H1 (cell line): ENCODE measurements around the gene HSP90B1. TPM values are rescaled to one million over a fixed set of nuclear protein-coding genes. Genes with fewer than 3 reads are reported as not detected.

Source experiments
- CTCF ChIA-PET: fragments of 300-600 bp; sonication (Branson Sonifier 250); formaldehyde crosslinking; loops from one replicate; lab custom pipeline; 2021; ENCODE audit not compliant: partially characterized antibody; lab: Charles Lee
- POLR2A ChIA-PET: fragments of 300-600 bp; sonication (Branson Sonifier 250); formaldehyde crosslinking; loops from one replicate; lab custom pipeline; 2021; ENCODE audit warnings: inconsistent platforms; ENCODE audit not compliant: partially characterized antibody; lab: Charles Lee
- DNase-seq, 2 experiments: peaks; one replicate each; pipeline versions ENCODE4 v3.0.0 to v3.0.0-alpha.2; 2010 to 2022; ENCODE audit warnings: low spot score in 2 of 2, low read depth in 1 of 2, mixed read lengths in 1 of 2
- FAIRE-seq: peaks from 2 replicates; lab custom pipeline; 2011; peaks lifted over from hg19 to GRCh38; lab: Jason Lieb, UNC
- H2AFZ ChIP-seq: 2 replicates; pipeline ENCODE4 v1.8.1; 2012; ENCODE audit warnings: low read length, inconsistent platforms
- H2AK5ac ChIP-seq: 2 replicates; pipeline ENCODE4 v1.6.1; 2013; ENCODE audit warnings: low read depth, low read length
- H2BK120ac ChIP-seq: replicated peaks from 2 replicates; pipeline ENCODE3; 2013; ENCODE audit warnings: low read depth, low read length, inconsistent platforms
- H2BK12ac ChIP-seq: 2 replicates; pipeline ENCODE4 v1.6.1; 2013; ENCODE audit warnings: low read depth, low read length
- H2BK15ac ChIP-seq: 2 replicates; pipeline ENCODE4 v1.6.1; 2013; ENCODE audit warnings: low read length
- H2BK20ac ChIP-seq: 2 replicates; pipeline ENCODE4 v1.6.1; 2013; ENCODE audit warnings: low read length
- H2BK5ac ChIP-seq: 2 replicates; pipeline ENCODE4 v1.6.1; 2013; ENCODE audit warnings: low read depth, low read length
- H3K14ac ChIP-seq: 2 replicates; pipeline ENCODE4 v1.6.1; 2013; ENCODE audit warnings: inconsistent platforms; ENCODE audit not compliant: insufficient read length
- H3K18ac ChIP-seq: 2 replicates; pipeline ENCODE4 v1.6.1; 2013; ENCODE audit warnings: low read length; ENCODE audit errors: extremely low read depth
- H3K23ac ChIP-seq: 2 replicates; pipeline ENCODE4 v1.6.1; 2013; ENCODE audit warnings: inconsistent platforms; ENCODE audit not compliant: insufficient read length
- H3K23me2 ChIP-seq: 2 replicates; pipeline ENCODE4 v1.6.1; 2013; ENCODE audit warnings: low read depth, low read length
- H3K27ac ChIP-seq: 2 replicates; pipeline ENCODE4 v1.6.1; 2011; ENCODE audit warnings: low read depth, low read length, inconsistent platforms
- H3K27me3 ChIP-seq, 4 experiments: replicated peaks in 1 of 4; 1 replicate in 1 of 4; 2 replicates in 3 of 4; pipeline versions ENCODE4 v1.6.1 to v1.8.1; 2011 to 2013; ENCODE audit warnings: low read length in 3 of 4, mild to moderate bottlenecking in 3 of 4, inconsistent platforms in 2 of 4, mixed read lengths in 2 of 4, moderate library complexity in 1 of 4; ENCODE audit not compliant: control insufficient read depth in 3 of 4, insufficient read depth in 3 of 4; ENCODE audit errors: extremely low read depth in 1 of 4
- H3K36me3 ChIP-seq, 4 experiments: 2 replicates each; pipeline versions ENCODE4 v1.6.1 to v1.8.1; 2011 to 2013; ENCODE audit warnings: mild to moderate bottlenecking in 4 of 4, low read length in 3 of 4, moderate library complexity in 2 of 4, control low read depth in 1 of 4, inconsistent platforms in 1 of 4; ENCODE audit not compliant: insufficient read depth in 4 of 4, control insufficient read depth in 2 of 4
- H3K4ac ChIP-seq: replicated peaks from 2 replicates; pipeline ENCODE3; 2013; ENCODE audit warnings: low read length, low read depth, mixed read lengths, inconsistent platforms; ENCODE audit not compliant: insufficient read length
- H3K4me1 ChIP-seq, 4 experiments: replicated peaks in 1 of 4; 1 replicate in 1 of 4; 2 replicates in 3 of 4; pipeline versions ENCODE4 v1.6.1 to v1.8.1; 2011 to 2013; ENCODE audit warnings: low read length in 3 of 4, inconsistent platforms in 2 of 4, mixed read lengths in 1 of 4; ENCODE audit not compliant: insufficient read depth in 4 of 4, control insufficient read depth in 3 of 4
- H3K4me2 ChIP-seq, 2 experiments: 2 replicates each; pipeline versions ENCODE4 v1.6.1 to v1.8.1; 2011 to 2013; ENCODE audit warnings: low read depth in 2 of 2, low read length in 2 of 2, control low read depth in 1 of 2, inconsistent platforms in 1 of 2, mild to moderate bottlenecking in 1 of 2; ENCODE audit not compliant: insufficient read depth in 1 of 2
- H3K4me3 ChIP-seq, 4 experiments: fragments of 200-600, 300-600 bp in 1 of 4; sonication (generic), shearing (Covaris generic), sonication (Bioruptor Twin) in 1 of 4; 2 replicates each; pipeline versions ENCODE4 v1.5.1 to v1.8.1; 2011 to 2016; ENCODE audit warnings: low read length in 4 of 4, low read depth in 3 of 4, control low read depth in 2 of 4, inconsistent platforms in 2 of 4, mild to moderate bottlenecking in 2 of 4, mixed read lengths in 1 of 4, moderate library complexity in 1 of 4; ENCODE audit not compliant: insufficient read depth in 2 of 4; ENCODE audit errors: extremely low read depth in 1 of 4
- H3K56ac ChIP-seq: replicated peaks from 2 replicates; pipeline ENCODE3; 2013; ENCODE audit warnings: low read depth, mild to moderate bottlenecking, mixed read lengths, low read length, inconsistent platforms; ENCODE audit not compliant: insufficient read length
- H3K79me1 ChIP-seq: 2 replicates; pipeline ENCODE4 v1.6.1; 2013; ENCODE audit warnings: low read depth, low read length, control low read depth
- H3K79me2 ChIP-seq, 2 experiments: 2 replicates each; pipeline versions ENCODE4 v1.6.1 to v1.8.1; 2012 to 2013; ENCODE audit warnings: low read length in 2 of 2, mild to moderate bottlenecking in 2 of 2, inconsistent platforms in 1 of 2; ENCODE audit not compliant: insufficient read depth in 2 of 2, control insufficient read depth in 1 of 2
- H3K9ac ChIP-seq, 4 experiments: replicated peaks in 1 of 4; 1 replicate in 1 of 4; 2 replicates in 3 of 4; pipeline versions ENCODE4 v1.6.1 to v1.8.1; 2011 to 2013; ENCODE audit warnings: low read depth in 3 of 4, low read length in 3 of 4, control low read depth in 2 of 4, mild to moderate bottlenecking in 2 of 4, moderate library complexity in 2 of 4, inconsistent platforms in 1 of 4; ENCODE audit errors: extremely low read depth in 1 of 4
- H3K9me3 ChIP-seq, 2 experiments: 2 replicates each; pipeline versions ENCODE4 v1.6.1 to v1.8.1; 2012 to 2013; ENCODE audit warnings: mild to moderate bottlenecking in 2 of 2, moderate library complexity in 2 of 2, control low read depth in 1 of 2, inconsistent platforms in 1 of 2, low read depth in 1 of 2, low read length in 1 of 2, mixed read lengths in 1 of 2; ENCODE audit not compliant: insufficient read depth in 2 of 2
- H4K20me1 ChIP-seq, 2 experiments: replicated peaks in 1 of 2; 2 replicates each; pipeline versions ENCODE3 to v1.8.1; 2011 to 2013; ENCODE audit warnings: inconsistent platforms in 2 of 2, low read length in 2 of 2, mild to moderate bottlenecking in 1 of 2; ENCODE audit not compliant: insufficient read depth in 2 of 2, control insufficient read depth in 1 of 2
- H4K5ac ChIP-seq: 2 replicates; pipeline ENCODE4 v1.6.1; 2013; ENCODE audit warnings: low read length, low read depth, mixed read lengths, inconsistent platforms; ENCODE audit not compliant: insufficient read length
- H4K8ac ChIP-seq: 2 replicates; pipeline ENCODE4 v1.8.0; 2013; ENCODE audit warnings: mild to moderate bottlenecking, moderate library complexity, low read length, inconsistent platforms; ENCODE audit not compliant: insufficient read depth; ENCODE audit errors: extremely low read depth
- H4K91ac ChIP-seq: replicated peaks from 2 replicates; pipeline ENCODE3; 2013; ENCODE audit warnings: low read length, mixed read lengths, inconsistent platforms; ENCODE audit not compliant: insufficient read length
- BCL11A ChIP-seq, 2 experiments: IDR thresholded peaks; one replicate each; pipeline ENCODE4 v1.6.1; 2011; ENCODE audit warnings: low read depth in 2 of 2, low read length in 2 of 2, mild to moderate bottlenecking in 2 of 2
- PHF8 ChIP-seq: fragments of 200-600 bp; sonication (generic); conservative IDR thresholded peaks from 2 replicates; pipeline ENCODE4 v1.7.1; 2012; ENCODE audit warnings: low read depth, mild to moderate bottlenecking, inconsistent platforms, low read length, moderate library complexity
- POLR2A ChIP-seq, 2 experiments: IDR thresholded peaks; 1 replicate in 1 of 2; 2 replicates in 1 of 2; pipeline ENCODE4 v1.6.1; 2011; ENCODE audit warnings: low read depth in 2 of 2, low read length in 2 of 2, mild to moderate bottlenecking in 2 of 2; ENCODE audit errors: control extremely low read depth in 1 of 2
- POLR2AphosphoS5 ChIP-seq: IDR thresholded peaks from 2 replicates; pipeline ENCODE4 v1.6.1; 2011; ENCODE audit warnings: low read depth, low read length
- SAP30 ChIP-seq: fragments of 300-600 bp; sonication (generic); IDR thresholded peaks from 2 replicates; pipeline ENCODE4 v1.7.1; 2012; ENCODE audit warnings: low read length, moderate library complexity, mild to moderate bottlenecking, inconsistent platforms; ENCODE audit not compliant: insufficient read depth, insufficient replicate concordance
- SIX5 ChIP-seq: IDR thresholded peaks from 2 replicates; pipeline ENCODE4 v1.6.1; 2011; ENCODE audit warnings: mild to moderate bottlenecking, low read depth, low read length
- TAF1 ChIP-seq: IDR thresholded peaks from 2 replicates; pipeline ENCODE4 v1.6.1; 2011; ENCODE audit warnings: mild to moderate bottlenecking, low read depth, low read length
- TAF7 ChIP-seq: optimal IDR thresholded peaks from 2 replicates; pipeline ENCODE3; 2011; ENCODE audit warnings: low read depth, mild to moderate bottlenecking, inconsistent platforms, low read length, moderate library complexity, borderline replicate concordance
- TBP ChIP-seq: IDR thresholded peaks from 2 replicates; pipeline ENCODE4 v1.6.1; 2011; ENCODE audit warnings: low read depth, low read length, improper control_type of control experiment
- YY1 ChIP-seq: IDR thresholded peaks from 2 replicates; pipeline ENCODE4 v1.6.1; 2011; ENCODE audit warnings: low read depth, mild to moderate bottlenecking, low read length
- WGBS, 2 experiments: shearing (Covaris generic) in 1 of 2; methylation state at CpG; one replicate each; pipeline versions ENCODE4 v1.1.6 to v1.1.7; 2013 to 2015; ENCODE audit warnings: low lambda C conversion rate in 2 of 2, mixed read lengths in 2 of 2, inconsistent platforms in 1 of 2, low coverage in 1 of 2, missing lambda C conversion rate in 1 of 2; ENCODE audit not compliant: insufficient replicate concordance in 2 of 2, insufficient coverage in 1 of 2, insufficient read length in 1 of 2; ENCODE audit errors: extremely low coverage in 1 of 2, missing lambda C conversion rate in 1 of 2; 5-methylcytosine and 5-hydroxymethylcytosine counted together
- polyA plus RNA-seq, 7 experiments: library from polyadenylated mRNA; depleted of rRNA in 3 of 7; stranded (reverse) in 5 of 7; unstranded in 2 of 7; fragments of >200 nt in 5 of 7; fragments of 200-250 nt in 2 of 7; gene quantifications; 1 replicate in 5 of 7; 2 replicates in 1 of 7; 4 replicates in 1 of 7; pipeline versions ENCODE4 v1.2.1 to v1.2.3, GENCODE V29; 2011 to 2013; ENCODE audit warnings: missing spikeins in 2 of 7, mixed read lengths in 2 of 7
- total RNA-seq: library from RNA; stranded (reverse); fragmentation: NEBNext Ultra II Directional; extraction: Animal tissue kit (Norgen Biotek cat#: 25700); gene quantifications from 2 replicates; pipeline ENCODE4 v1.2.1, GENCODE V29; 2021
- TF ChIP-seq, protein P1 (sequence below): IDR thresholded peaks from 2 replicates; pipeline ENCODE4 v1.6.1; 2012; ENCODE audit warnings: inconsistent platforms

HSP90B1 gene
- total and polyA plus RNA-seq, 2 of the 8 experiments (the other 6 are each of a cell fraction or from before 2014, with no cell fraction given) = 161 to 847 TPM

DNA sequence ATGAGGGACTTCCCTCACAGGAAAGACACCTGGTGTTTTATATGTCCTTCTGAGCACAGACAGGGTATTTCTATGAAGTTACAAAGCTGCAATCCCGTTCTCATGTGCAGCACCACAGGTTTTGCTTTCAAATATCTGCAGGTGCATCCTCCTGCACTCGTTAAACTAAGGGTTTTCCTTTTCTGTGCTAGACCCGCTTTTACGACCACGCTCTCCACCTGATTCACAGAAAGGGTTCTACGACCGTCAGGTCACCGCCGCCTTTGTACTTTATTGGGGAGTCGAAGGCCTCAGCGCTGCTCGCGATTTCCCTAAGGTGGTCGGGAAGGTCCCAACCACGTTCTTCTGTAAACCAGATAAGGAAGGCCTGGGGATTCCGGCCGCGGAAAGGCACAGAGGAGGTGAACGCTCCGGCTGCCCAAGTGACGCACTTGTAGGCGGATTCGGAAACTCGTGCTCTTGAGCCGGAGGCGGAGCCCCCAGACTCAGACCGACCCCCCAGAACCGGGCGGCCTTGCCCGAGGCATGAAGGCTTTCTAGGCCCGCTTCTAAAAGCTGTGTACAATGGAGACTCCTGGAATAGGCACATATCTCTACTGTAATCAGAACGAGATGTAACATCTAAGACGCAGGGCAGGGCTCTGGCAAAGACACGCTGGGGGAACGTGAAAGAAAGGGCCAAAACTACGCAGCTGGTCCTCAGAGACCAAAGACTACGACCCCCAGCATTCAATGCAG, 995 bp upstream of the HSP90B1 start:
- ChIA-PET CTCF (interaction anchor here (0.7 to 1.7 kb wide), 5 partner anchors 26 to 95 kb away, joined by 3 to 6 read pairs (median 4); no protein-coding TSS in a partner anchor), POLR2A (interaction anchor here (0.7 to 2.9 kb wide), 35 partner anchors 9 to 363 kb away, joined by 3 to 42 read pairs (median 4); partner anchors contain the start of genes NFYB, NT5DC3 and TDG)
- TF ChIP-seq, protein P1, sequence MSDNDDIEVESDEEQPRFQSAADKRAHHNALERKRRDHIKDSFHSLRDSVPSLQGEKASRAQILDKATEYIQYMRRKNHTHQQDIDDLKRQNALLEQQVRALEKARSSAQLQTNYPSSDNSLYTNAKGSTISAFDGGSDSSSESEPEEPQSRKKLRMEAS = peak; percentile 60; the same call in 1 of the 2 replicates
- TF ChIP-seq SIX5 (peak; percentile 95), PHF8 (peak; percentile 90), TAF1 (peak; percentile 74), BCL11A (IDR thresholded peaks at IDR 0.05; ENCODE audit: low read depth in 2 of 2, low read length in 2 of 2) (no peak), YY1 (peak; percentile 8; the same call in 1 of the 2 replicates), TAF7 (peak; percentile 69), POLR2AphosphoS5 (peak; percentile 68), TBP (peak; percentile 78), SAP30 (peak; percentile 72), POLR2A (IDR thresholded peaks at IDR 0.05; ENCODE audit: control extremely low read depth in 1 of 2, low read depth in 2 of 2, low read length in 2 of 2) (peak in 1 of 2 experiments; percentile 77; a peak in 2 of 3 replicates)

More for the DNA sequence above, 995 bp upstream of the HSP90B1 start:
- H3K4me1 ChIP-seq = peaks cover 0 to 3% (median 0%) of the 10 kb centered on the region in 4 experiments; a peak in 4 of 7 replicates
- H3K18ac ChIP-seq = peak overlapping the region; percentile 93; the same call in 1 of the 2 replicates
- H3K9me3 ChIP-seq = no peaks in the 10 kb centered on the region
- peak overlapping the region; percentile 86 for H4K8ac ChIP-seq
- peaks cover 14 to 26% (median 17%) of the 10 kb centered on the region in 4 experiments for H3K36me3 ChIP-seq
- H3K56ac ChIP-seq = no peak overlapping the region
- H3K79me2 ChIP-seq = peaks cover 14 to 39% of the 10 kb centered on the region in 2 experiments
- peak overlapping the region; percentile 67 to 97 (median 79) for H3K4me3 ChIP-seq
- peak overlapping the region; percentile 99 for H2AFZ ChIP-seq
- WGBS, 2 experiments = 3% methylated on average over 31 of the region's 37 CpGs; no CpG with 5 or more reads in 1 of the 2 experiments
- peaks cover 13% of the 10 kb centered on the region for H3K23me2 ChIP-seq
- H3K9ac ChIP-seq = peak overlapping the region in 3 of 4 experiments; percentile 71 to 97 (median 85); a peak in 6 of 7 replicates
- no peak overlapping the region for H3K23ac ChIP-seq
- peak overlapping the region; percentile 21 for H2BK120ac ChIP-seq
- H3K14ac ChIP-seq = no peak overlapping the region
- peak overlapping the region; percentile 52 for H4K91ac ChIP-seq
- H2BK20ac ChIP-seq = 0 out of 2 replicates have a peak overlapping the region, but pooled peaks have one; percentile 16
- peak overlapping the region; percentile 30 for H3K4ac ChIP-seq
- peak overlapping the region; percentile 94 for H2BK5ac ChIP-seq
- H2BK15ac ChIP-seq = 0 out of 2 replicates have a peak overlapping the region, but pooled peaks have one; percentile 93
- H3K27ac ChIP-seq = peak overlapping the region; percentile 88
- FAIRE-seq (no peak), DNase-seq (peak; percentile 53 to 85)
- peak overlapping the region; percentile 97 to 99 for H3K4me2 ChIP-seq
- peak overlapping the region; percentile 98 for H4K5ac ChIP-seq
- H2BK12ac ChIP-seq = peak overlapping the region; percentile 75; the same call in 1 of the 2 replicates
- peaks cover 2 to 9% of the 10 kb centered on the region in 2 experiments for H4K20me1 ChIP-seq
- H2AK5ac ChIP-seq = no peak overlapping the region
- no peaks in the 10 kb centered on the region; a peak in 1 of 7 replicates for H3K27me3 ChIP-seq
- H3K79me1 ChIP-seq = 0 out of 2 replicates have a peak, but pooled peaks cover under 1% of the 10 kb centered on the region
